Activated CD4-positive, alpha-beta memory T cell treated with anti-CD3 and anti-CD28 coated beads, Interleukin-2, amount 10 ng/mL, durations not matched to agents 7 days and 5 days (primary cell): ENCODE results near the gene PPM1H. TPM values are rescaled to one million over a fixed set of nuclear protein-coding genes. Genes with fewer than 3 reads are reported as not detected.

ENCODE experiments used
- CTCF ChIA-PET: fragments of 350-600 bp; sonication (Branson Sonifier 250); formaldehyde crosslinking; loops from one replicate; lab custom pipeline; 2021; ENCODE audit warnings: antibody characterized with exemption, inconsistent platforms; lab: Charles Lee
- POLR2A ChIA-PET: fragments of 350-600 bp; sonication (Branson Sonifier 250); formaldehyde crosslinking; loops from one replicate; lab custom pipeline; 2021; ENCODE audit warnings: antibody characterized with exemption; lab: Charles Lee
- DNase-seq: peaks from one replicate; pipeline ENCODE4 v3.0.0-alpha.2; 2020
- H3K27ac Mint-ChIP-seq: one replicate; pipeline ENCODE4 v1.8.0; 2021; ENCODE audit warnings: mild to moderate bottlenecking, mixed read lengths
- H3K27me3 Mint-ChIP-seq: one replicate; pipeline ENCODE4 v1.8.0; 2021; ENCODE audit warnings: mixed read lengths
- H3K36me3 Mint-ChIP-seq: one replicate; pipeline ENCODE4 v1.8.0; 2021; ENCODE audit warnings: low read depth, mixed read lengths
- H3K4me1 Mint-ChIP-seq: one replicate; pipeline ENCODE4 v1.8.0; 2021; ENCODE audit warnings: mixed read lengths
- H3K4me3 Mint-ChIP-seq: one replicate; pipeline ENCODE4 v1.8.0; 2021; ENCODE audit warnings: mild to moderate bottlenecking, mixed read lengths
- H3K9me3 Mint-ChIP-seq: one replicate; pipeline ENCODE4 v1.8.0; 2021; ENCODE audit warnings: mixed read lengths
- total RNA-seq, 2 experiments: library from RNA; stranded (reverse); gene quantifications; one replicate each; pipeline ENCODE4 v1.2.3, GENCODE V29; 2021

Gene PPM1H
- total RNA-seq, 2 experiments from 2014 or later, result not detected

GRCh38 chr12:62931477-62931876 lies 3.5 kb downstream of the PPM1H start:
- ChIA-PET POLR2A (no interaction called here), CTCF (no interaction called here)
- H3K27ac Mint-ChIP-seq, result no peak overlapping the region
- no peak overlapping the region for H3K4me3 Mint-ChIP-seq
- H3K9me3 Mint-ChIP-seq, result no peaks in the 10 kb centered on the region
- no peak for DNase-seq
- peaks cover 55% of the 10 kb centered on the region for H3K27me3 Mint-ChIP-seq
- H3K36me3 Mint-ChIP-seq, result no peaks in the 10 kb centered on the region
- peaks cover 10% of the 10 kb centered on the region for H3K4me1 Mint-ChIP-seq

- Mint-ChIP-seq H3K27me3 (peaks cover 54% of the 10 kb centered on the region), H3K9me3 (no peaks in the 10 kb centered on the region)
- CTCF ChIA-PET, result no interaction called here
Observed at GRCh38 chr12:62930546-62931425, 4.2 kb downstream of the PPM1H start.

DNA sequence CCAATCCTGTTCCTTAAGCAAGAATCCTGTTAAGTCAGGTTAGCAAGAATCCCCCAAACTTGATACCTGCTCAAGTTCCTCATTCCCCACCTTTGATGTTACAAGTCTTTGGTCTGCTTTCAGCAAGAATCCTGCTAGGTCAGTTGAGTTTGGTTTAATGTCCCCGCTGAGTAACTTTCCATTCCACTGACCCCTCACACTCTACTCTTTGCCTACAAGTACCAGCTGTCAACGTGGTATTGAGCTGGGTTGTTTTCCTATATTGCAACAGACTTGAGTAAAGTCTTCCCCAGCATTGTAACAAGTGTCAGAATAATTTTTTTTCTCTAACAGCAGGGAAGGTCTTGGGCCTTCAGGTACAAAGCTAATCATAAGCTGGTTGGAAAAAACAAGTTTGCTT lies 6.3 kb downstream of the PPM1H start:
- H3K27ac Mint-ChIP-seq, result no peak overlapping the region
- no peak for DNase-seq
- H3K4me1 Mint-ChIP-seq, result peaks cover 5% of the 10 kb centered on the region
- no peaks in the 10 kb centered on the region for H3K9me3 Mint-ChIP-seq
- POLR2A ChIA-PET, result no interaction called here
- no peak overlapping the region for H3K4me3 Mint-ChIP-seq
- CTCF ChIA-PET, result no interaction called here
- no peaks in the 10 kb centered on the region for H3K36me3 Mint-ChIP-seq
- H3K27me3 Mint-ChIP-seq, result peaks cover 37% of the 10 kb centered on the region

More at GRCh38 chr12:62930546-62931425, 4.2 kb downstream of the PPM1H start:
- Mint-ChIP-seq H3K4me1 (peaks cover 10% of the 10 kb centered on the region), H3K4me3 (no peak overlapping the region), H3K27ac (no peak overlapping the region), H3K36me3 (no peaks in the 10 kb centered on the region)
- DNase-seq, result no peak
- POLR2A ChIA-PET, result no interaction called here

- Mint-ChIP-seq H3K36me3 (no peaks in the 10 kb centered on the region), H3K4me1 (no peaks in the 10 kb centered on the region), H3K4me3 (no peak overlapping the region), H3K9me3 (no peaks in the 10 kb centered on the region), H3K27me3 (peaks cover 15% of the 10 kb centered on the region), H3K27ac (no peak overlapping the region)
- no peak for DNase-seq
- POLR2A ChIA-PET, result no interaction called here
- CTCF ChIA-PET, result no interaction called here
Observed at GRCh38 chr12:62925680-62926079, 9.3 kb downstream of the PPM1H start.

- H3K9me3 Mint-ChIP-seq, result no peaks in the 10 kb centered on the region
- ChIA-PET CTCF (no interaction called here), POLR2A (no interaction called here)
- no peaks in the 10 kb centered on the region for H3K4me1 Mint-ChIP-seq
- no peak overlapping the region for H3K27ac Mint-ChIP-seq
- no peaks in the 10 kb centered on the region for H3K36me3 Mint-ChIP-seq
- H3K27me3 Mint-ChIP-seq, result peaks cover 11% of the 10 kb centered on the region
- no peak overlapping the region for H3K4me3 Mint-ChIP-seq
- DNase-seq, result no peak
Observed at GRCh38 chr12:62924084-62924483, 10.9 kb downstream of the PPM1H start.

- CTCF ChIA-PET, result interaction anchor here (0.6 kb wide), 1 partner anchor 799 kb away, joined by 5 read pairs; no protein-coding TSS in a partner anchor
- no peak for DNase-seq
- no peak overlapping the region for H3K4me3 Mint-ChIP-seq
- H3K27me3 Mint-ChIP-seq, result peaks cover 5% of the 10 kb centered on the region
- no peaks in the 10 kb centered on the region for H3K9me3 Mint-ChIP-seq
- POLR2A ChIA-PET, result no interaction called here
- H3K27ac Mint-ChIP-seq, result no peak overlapping the region
- H3K36me3 Mint-ChIP-seq, result no peaks in the 10 kb centered on the region
- H3K4me1 Mint-ChIP-seq, result no peaks in the 10 kb centered on the region
Observed at GRCh38 chr12:62922539-62922938, 12.4 kb downstream of the PPM1H start.

- Mint-ChIP-seq H3K36me3 (no peaks in the 10 kb centered on the region), H3K27me3 (peaks cover 5% of the 10 kb centered on the region), H3K27ac (no peak overlapping the region), H3K4me3 (no peak overlapping the region), H3K9me3 (no peaks in the 10 kb centered on the region), H3K4me1 (no peaks in the 10 kb centered on the region)
- no peak for DNase-seq
- ChIA-PET POLR2A (no interaction called here), CTCF (no interaction called here)
Observed at GRCh38 chr12:62919838-62920237, 15.1 kb downstream of the PPM1H start.

- POLR2A ChIA-PET, result no interaction called here
- peaks cover 6% of the 10 kb centered on the region for H3K27me3 Mint-ChIP-seq
- DNase-seq, result no peak
- H3K9me3 Mint-ChIP-seq, result no peaks in the 10 kb centered on the region
- H3K4me1 Mint-ChIP-seq, result no peaks in the 10 kb centered on the region
- H3K4me3 Mint-ChIP-seq, result no peak overlapping the region
- CTCF ChIA-PET, result no interaction called here
- H3K36me3 Mint-ChIP-seq, result no peaks in the 10 kb centered on the region
- no peak overlapping the region for H3K27ac Mint-ChIP-seq
Observed at GRCh38 chr12:62917926-62918325, 17.0 kb downstream of the PPM1H start.

- Mint-ChIP-seq H3K4me3 (no peak overlapping the region), H3K27me3 (peaks cover 7% of the 10 kb centered on the region), H3K9me3 (no peaks in the 10 kb centered on the region), H3K36me3 (no peaks in the 10 kb centered on the region), H3K27ac (no peak overlapping the region), H3K4me1 (no peaks in the 10 kb centered on the region)
- DNase-seq, result no peak
- ChIA-PET CTCF (interaction anchor here (1.1 kb wide), 1 partner anchor 104 kb away, joined by 3 read pairs; no protein-coding TSS in a partner anchor), POLR2A (no interaction called here)
Observed at GRCh38 chr12:62916632-62917425, 18.1 kb downstream of the PPM1H start.

GRCh38 chr12:62915204-62915529 lies 19.8 kb downstream of the PPM1H start:
- peaks cover 16% of the 10 kb centered on the region for H3K27me3 Mint-ChIP-seq
- H3K4me1 Mint-ChIP-seq, result no peaks in the 10 kb centered on the region
- no peaks in the 10 kb centered on the region for H3K36me3 Mint-ChIP-seq
- no peak overlapping the region for H3K4me3 Mint-ChIP-seq
- ChIA-PET POLR2A (no interaction called here), CTCF (no interaction called here)
- no peak for DNase-seq
- no peaks in the 10 kb centered on the region for H3K9me3 Mint-ChIP-seq
- H3K27ac Mint-ChIP-seq, result no peak overlapping the region

- peaks cover 21% of the 10 kb centered on the region for H3K27me3 Mint-ChIP-seq
- ChIA-PET CTCF (no interaction called here), POLR2A (no interaction called here)
- H3K27ac Mint-ChIP-seq, result no peak overlapping the region
- H3K4me1 Mint-ChIP-seq, result no peaks in the 10 kb centered on the region
- H3K36me3 Mint-ChIP-seq, result no peaks in the 10 kb centered on the region
- no peak overlapping the region for H3K4me3 Mint-ChIP-seq
- no peak for DNase-seq
- no peaks in the 10 kb centered on the region for H3K9me3 Mint-ChIP-seq
Observed at GRCh38 chr12:62914443-62915203, 20.3 kb downstream of the PPM1H start.

GRCh38 chr12:62913380-62913779 lies 21.6 kb downstream of the PPM1H start:
- no peaks in the 10 kb centered on the region for H3K9me3 Mint-ChIP-seq
- H3K36me3 Mint-ChIP-seq, result no peaks in the 10 kb centered on the region
- peaks cover 24% of the 10 kb centered on the region for H3K27me3 Mint-ChIP-seq
- H3K27ac Mint-ChIP-seq, result no peak overlapping the region
- ChIA-PET CTCF (no interaction called here), POLR2A (no interaction called here)
- DNase-seq, result no peak
- no peak overlapping the region for H3K4me3 Mint-ChIP-seq
- no peaks in the 10 kb centered on the region for H3K4me1 Mint-ChIP-seq

GRCh38 chr12:62912644-62913043 lies 22.3 kb downstream of the PPM1H start:
- Mint-ChIP-seq H3K4me1 (no peaks in the 10 kb centered on the region), H3K4me3 (no peak overlapping the region), H3K36me3 (no peaks in the 10 kb centered on the region), H3K9me3 (no peaks in the 10 kb centered on the region), H3K27ac (no peak overlapping the region), H3K27me3 (peaks cover 24% of the 10 kb centered on the region)
- ChIA-PET CTCF (no interaction called here), POLR2A (no interaction called here)
- DNase-seq, result no peak
